G401 (cell line): ENCODE measurements around the gene HDGFL2. TPM values are rescaled to one million over a fixed set of nuclear protein-coding genes. Genes with fewer than 3 reads are reported as not detected.

Experiments
- DNase-seq: peaks from one replicate; pipeline ENCODE4 v3.0.0-alpha.2; 2015; ENCODE audit warnings: low spot score
- in situ Hi-C: cut with HindIII; loops from 2 replicates; pipeline ENCODE4 v1.10.0; 2016; ENCODE audit warnings: low sequenced_read_pairs, mixed read lengths
- total RNA-seq: library from RNA; depleted of rRNA; stranded (reverse); fragments of >200 nt; shearing (Covaris generic); gene quantifications from 2 replicates; pipeline ENCODE4 v1.2.3, GENCODE V29; 2014

Gene HDGFL2
- total RNA-seq, 1 experiment from 2014 or later: 106 TPM

DNA sequence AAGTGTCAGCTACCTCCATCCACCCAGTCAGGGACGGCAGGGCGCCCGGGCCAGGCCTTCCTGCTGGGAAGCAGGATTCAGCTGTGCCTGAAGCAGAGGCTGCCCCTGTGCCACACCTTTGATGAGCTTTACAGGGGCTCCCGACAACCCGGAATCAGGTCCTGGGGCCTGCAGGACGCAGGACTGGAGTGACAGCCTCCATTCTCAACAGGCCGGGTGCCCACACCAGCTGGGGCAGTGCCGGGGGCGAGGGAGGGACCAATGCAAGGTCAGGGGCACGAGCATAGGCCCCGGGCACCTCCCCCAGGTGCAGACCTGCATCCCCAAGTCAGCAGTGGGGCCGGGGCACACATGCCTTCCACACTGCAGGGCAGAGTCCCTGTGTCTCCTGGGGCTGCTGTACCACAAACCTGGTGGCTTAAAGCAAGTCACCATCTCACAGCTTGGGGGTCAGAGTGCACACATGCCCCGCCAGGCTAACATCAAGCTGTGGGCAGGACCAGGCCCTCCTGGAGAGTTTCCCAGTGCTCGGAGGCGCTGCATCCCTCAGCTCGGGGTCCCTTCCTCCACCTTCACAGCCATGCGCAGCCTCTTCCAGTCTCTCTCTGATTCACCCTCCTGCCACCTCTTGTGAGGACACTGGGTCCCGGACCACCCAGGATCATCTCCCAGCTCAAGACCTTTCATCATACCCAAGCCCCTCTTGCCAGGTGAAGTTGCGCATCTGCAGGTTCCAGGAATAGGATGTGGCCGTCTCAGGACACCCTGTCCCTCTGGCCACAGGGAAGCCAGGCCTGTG lies 27.9 kb upstream of the HDGFL2 start:
- in situ Hi-C loops: no loop called here
- no peak for DNase-seq

DNA sequence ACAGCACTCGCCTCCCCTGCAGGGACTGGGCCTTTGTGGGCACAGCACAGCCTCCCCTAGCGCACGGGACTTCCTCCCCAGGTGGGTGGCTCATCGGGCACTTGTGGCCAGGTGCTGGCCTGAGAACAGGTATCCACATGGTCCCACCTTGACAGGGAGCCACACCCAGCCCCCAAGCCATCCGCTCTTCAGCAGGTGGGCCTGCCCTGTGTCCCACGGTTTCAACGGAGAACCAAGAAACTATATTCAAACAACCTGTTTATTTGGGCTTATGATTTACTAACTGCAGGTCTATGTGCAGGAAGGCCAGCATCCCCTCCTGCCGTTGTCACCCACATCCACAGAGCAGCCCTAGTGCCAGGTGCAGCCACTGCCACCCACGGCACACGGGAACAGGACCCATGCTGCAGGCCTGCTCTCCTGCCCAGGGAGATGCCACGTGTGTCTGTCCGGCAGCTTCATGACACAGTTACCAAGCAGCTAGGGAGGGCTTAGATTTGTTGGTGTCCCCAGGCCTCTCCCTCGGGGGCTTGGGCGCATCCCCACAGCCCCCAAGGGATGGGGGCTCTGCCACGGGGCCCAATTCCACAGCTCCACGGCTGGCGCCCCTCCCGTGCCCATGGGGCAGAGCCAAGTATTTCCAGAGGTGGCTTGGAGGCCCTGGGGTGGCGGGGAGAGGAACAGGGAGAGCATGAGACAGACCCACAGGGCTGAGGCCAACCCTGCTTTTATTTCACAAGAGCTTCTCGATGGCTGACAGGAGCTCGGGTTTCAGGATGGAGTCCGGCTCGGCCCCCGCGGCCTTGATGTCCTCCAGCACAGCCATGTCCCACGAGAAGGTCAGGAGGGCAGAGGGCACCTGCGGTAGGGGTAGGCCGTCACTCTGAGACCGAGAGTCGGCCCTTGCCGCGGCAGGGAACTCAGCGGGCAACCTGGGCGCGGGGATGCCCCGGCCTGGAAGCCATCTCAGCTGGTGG lies 27.0 kb upstream of the HDGFL2 start:
- in situ Hi-C loops: no loop called here
- no peak for DNase-seq

DNA sequence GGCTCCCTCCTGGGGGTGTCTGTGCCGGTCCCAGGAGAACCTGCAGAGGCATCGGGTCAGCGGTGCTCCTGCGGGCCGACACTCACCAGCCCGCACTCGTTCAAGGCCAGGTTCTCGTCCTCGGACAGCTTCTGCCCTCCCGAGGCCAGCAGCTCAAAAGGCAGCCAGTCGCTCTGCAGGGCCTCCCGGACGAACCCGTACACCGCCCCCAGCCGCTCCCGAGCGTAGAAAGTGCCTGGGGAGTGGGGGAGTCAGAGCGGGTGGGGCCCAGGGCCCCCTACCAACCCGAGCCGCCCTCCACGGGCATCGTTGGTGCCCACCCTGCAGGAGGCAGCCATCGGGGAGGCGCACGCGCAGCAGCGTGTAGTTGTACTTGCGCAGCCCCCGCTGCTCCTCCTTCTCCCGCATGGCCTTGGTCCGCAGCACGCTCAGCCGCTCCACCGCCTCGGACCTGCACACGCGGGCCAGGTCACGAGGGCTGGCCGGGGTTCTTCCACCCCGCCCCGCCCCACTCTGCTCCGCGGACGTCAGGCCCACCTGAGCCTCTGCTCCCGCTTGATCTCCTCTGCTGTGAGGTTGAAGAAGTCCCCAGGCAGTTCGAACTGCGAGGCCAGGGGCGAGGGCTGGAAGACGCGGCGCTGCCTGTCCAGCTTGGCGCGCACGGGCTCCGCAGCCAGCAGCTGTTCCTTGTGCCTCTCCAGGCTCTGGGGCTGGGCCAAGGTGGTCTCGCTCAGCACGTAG lies 26.0 kb upstream of the HDGFL2 start:
- in situ Hi-C loops: no loop called here
- DNase-seq: no peak

DNA sequence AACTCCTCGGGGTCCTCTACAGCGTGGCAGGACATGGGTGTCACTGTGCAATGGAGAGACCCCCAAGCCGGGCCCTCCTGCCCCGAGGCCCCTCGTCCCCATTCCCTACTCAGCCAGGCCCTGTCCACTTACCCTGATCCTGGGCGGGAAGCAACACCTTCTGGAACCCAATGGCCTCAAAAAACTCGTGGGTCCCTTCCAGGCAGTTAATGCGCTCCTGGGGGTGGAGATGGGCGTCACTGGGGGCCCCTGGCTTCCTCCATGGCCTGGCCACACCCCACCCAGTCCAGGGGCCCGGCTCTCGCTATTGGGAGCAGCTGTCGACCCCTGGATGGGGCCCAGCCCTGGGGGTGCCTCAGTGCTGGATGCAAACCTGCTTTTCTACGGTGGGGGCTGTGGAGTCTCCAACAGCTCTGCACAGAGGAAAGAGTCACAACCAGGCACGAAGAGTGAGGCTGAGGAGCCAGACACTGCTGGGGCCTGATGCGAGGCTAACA lies 25.3 kb upstream of the HDGFL2 start:
- DNase-seq: no peak
- in situ Hi-C loops: no loop called here

DNA sequence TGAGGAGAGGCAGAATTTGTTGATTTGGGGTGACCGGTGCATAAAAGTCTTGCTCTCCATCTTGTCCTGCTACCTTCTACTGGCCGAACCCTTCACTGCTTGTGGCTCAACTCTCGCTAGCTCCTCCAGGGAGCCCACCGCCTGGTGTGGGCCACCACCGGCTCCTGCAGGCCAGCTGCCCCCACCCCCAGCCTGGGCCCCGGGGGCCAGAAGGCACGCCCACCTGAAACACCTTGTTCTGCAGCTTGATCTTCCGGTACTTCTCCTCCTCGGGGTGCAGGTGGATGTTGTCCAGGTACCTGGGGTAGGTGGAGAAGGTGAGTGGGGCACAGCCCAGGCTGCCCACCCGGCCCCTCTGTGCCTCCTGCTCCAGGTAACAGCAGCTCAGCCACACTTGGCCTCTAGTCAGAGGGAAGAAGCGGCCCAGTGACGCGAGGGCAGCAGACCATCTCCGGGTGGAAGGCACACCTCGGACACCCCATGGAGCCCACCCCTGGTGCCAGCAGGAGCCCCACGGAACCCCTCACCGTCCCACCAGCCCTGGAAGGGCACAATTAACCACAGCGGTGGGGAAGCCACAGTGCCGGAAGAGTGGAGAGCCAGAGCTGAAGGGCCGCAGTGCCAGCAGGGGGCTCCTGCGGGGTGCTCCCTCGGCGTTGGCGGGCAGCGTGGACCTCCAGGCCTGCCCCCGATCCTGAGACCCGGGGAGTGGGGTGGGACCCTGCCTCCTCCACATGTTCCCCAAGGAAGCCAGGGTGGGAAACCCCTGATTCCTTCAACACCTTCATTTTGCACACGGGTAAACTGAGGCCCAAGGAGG lies 24.6 kb upstream of the HDGFL2 start:
- in situ Hi-C loops: no loop called here
- no peak for DNase-seq

DNA sequence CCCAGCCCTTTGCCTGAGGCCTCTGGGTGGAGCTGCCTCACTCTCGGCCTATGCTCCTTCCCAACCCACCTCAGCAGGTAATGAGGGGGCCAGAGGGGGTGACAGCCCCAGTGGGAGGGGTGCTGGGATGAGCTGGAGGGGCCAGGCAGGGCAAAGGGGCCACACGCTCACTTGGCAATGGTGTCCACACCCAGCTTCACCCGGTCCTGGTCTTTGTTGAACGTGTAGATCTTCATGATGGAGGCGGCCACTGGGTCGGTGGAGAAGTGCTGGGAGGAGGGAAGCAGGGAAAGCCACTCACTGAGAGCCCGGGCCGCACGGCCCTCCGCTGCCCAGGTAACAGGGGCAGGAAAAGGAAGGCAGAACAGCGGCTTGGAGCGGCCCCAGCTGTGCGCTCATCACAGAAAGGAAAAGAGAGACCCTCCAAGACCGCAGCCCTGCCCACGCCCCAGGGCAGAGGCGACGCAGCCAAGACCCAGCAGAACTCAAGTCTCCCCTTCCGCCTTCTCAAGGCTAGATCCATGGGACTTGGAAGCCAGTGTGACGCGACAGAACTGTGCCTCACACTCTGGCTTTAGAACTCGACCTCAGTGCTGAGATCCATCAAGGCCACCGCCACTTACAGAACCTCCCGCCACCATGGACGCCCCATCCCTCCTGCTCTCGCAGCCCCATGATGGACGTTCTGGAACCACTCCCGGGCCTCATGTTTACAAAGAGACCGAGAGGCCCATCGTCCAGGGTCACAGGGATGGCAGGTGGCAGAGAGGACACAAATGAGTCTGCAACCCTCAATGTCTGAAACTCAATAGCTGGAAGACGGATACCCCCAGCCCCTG lies 23.7 kb upstream of the HDGFL2 start:
- no peak for DNase-seq
- in situ Hi-C loops: no loop called here

DNA sequence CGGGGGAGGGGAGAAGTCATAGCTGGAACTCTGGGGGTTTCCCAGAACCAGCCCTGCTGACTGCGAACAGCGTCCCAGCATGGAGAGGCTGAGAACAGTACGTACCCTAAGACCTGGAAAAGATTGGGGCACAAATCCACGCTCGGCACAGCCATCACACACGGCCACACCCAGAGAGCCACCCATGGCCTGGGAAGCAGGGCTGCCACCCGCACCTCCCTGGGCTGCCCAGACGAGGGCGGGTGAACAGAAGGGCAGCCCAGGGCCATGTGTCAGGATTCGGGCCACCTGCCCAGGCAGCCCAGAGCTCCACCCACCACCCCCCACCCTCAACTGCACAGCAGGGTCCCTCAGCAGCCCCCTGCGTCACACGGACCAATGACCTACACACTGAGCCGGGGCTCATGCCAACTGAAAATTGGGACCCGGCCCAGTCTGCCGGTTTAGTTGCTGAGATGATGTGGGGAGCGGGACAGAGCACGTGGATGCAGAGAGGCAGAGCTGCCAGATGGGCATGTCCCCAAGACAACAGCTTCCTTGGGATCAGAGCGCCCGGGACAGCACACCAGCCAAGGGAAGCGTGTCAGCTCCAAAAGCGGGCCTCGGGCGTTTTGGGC lies 23.0 kb upstream of the HDGFL2 start:
- in situ Hi-C loops: no loop called here
- DNase-seq: peak; percentile 91

DNA sequence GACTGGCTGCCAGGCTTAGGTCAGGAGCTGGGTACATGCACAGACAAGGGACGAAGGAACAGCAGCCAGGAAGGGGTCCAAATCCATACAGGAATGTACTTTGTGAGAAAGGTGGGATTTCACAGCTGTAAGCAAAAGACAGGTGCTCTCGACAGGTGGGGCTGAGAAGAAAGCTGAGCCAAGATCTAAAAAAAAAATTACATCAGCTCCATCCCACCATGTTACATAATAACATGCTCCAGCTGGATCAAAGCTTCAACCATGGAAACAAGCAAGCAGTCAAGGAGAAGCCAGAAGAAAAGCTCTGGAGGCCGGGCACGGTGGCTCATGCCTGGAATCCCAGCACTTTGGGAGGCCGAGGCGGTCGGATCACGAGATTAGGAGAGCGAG lies 22.5 kb upstream of the HDGFL2 start:
- in situ Hi-C loops: no loop called here

DNA sequence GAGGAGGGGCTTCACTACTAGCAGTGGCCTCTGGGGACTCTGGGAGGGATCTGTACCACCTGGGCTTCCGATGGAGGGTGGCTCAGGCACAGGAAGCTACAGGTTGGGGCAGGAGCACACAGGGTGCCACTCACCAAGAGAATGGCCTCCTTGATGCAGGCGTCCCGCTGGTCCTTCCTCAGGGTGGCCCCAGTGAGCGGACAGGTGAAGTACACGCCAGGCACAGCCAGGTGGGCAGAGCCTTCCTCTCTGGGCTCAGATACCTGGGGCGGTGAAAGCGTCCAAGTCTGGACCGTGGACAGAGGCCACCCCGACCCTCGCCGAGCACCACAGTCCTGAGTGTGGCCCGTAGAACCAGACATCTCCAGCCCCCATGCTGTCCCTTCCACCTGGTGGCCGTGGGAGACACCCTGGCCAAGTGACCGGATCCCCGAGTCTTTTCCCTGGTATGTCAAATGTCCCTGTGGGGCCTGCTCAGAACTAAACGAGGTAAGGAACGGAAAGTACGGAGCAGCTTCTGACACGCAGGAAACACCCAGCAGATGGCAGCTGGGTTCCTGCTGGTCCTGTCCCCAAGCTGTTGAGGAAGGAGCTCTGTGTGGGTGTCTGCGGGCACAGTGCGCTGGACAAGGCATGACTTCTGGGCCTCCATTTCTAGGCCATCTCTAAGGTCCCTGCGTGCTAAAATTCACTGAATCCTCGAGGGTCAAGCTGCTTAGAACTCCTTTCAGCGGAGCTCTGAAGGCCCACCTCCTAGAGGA lies 19.7 kb upstream of the HDGFL2 start:
- peak; percentile 45 for DNase-seq
- in situ Hi-C loops: no loop called here

More for the DNA sequence above, 22.5 kb upstream of the HDGFL2 start:
- DNase-seq: no peak

GRCh38 chr19:4453232-4454179 lies 18.6 kb upstream of the HDGFL2 start:
- in situ Hi-C loops: no loop called here
- no peak for DNase-seq

DNA sequence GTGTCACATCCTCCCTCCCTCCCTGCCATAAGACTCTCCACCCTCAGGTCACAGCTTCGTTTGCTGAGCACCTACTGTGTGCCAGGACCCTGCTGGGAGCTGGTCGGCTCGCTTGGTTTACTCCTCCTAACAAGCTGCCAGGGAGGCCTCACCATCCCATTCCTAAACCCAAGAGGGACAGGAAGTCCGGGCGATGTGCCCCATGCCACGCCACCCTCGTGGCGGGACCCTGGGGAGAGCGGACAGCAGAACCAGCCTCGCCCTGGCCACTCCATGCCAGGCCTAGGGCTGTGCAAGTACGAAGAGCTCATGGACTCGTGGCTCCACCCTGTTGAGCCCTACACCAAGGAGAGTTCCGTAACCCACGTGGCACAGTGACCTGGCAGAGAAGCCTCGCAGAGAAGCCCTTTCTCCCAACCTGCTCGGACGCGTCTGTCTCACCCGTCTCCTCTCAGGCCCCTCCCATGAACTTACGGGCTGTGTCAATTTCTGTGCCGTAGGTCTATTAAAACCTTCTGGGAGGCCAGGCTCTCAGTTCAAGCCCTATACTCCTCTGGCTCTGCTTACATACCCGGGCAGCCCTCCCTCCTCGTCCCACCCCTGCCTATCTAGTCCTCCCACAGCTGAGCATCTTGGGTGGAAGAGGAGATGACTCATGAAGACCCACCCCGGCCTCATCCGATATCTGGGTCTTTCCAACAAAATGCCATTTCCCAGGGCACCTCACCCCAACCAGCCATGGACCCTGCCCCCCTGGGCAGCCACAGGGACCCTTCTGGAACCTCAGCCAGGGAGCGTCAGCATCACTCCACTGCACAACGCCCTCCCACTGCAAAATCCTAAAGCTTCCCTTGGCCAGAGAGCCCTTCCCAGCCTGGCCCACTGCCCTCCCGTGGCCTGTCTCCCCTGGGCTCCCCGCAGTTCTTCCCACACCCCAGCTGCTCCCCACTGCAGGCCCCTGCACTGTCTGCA lies 17.1 kb upstream of the HDGFL2 start:
- in situ Hi-C loops: no loop called here
- DNase-seq: peak; percentile 72

DNA sequence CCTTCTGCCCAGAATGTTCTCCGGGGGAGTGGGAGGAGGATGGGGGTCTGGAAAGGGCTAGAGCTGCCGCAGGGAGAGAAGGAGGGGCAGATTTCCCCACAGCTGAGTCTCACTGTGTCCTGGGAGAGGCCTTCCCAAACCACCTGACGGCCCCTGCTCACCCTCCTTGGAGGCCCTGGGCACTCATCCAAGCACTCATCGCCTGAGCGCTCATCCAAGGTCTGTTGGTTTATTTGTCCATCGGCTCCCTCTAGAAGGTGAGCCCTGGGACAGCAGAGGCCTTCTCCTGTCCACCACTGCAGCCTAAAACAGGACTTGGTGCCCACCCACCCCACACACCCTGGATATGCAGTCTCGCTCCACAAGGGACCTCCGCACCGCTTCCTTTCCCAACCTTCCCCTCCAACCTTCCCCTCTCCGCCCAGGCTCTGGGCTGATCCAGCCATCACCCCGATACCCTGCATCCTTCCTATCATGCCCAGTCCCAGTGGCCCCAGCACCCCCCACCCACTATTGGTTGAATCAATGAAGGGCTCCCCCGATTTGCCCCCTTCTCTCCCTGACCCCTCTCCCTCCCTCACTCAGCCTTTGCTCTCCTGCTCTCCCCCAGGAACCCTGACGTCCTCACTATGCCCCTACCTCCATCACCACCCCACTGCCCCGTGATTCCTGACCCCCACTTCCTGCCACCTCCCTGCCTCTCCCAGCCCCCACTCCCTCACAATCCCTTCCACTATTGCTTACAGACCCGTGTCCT lies 16.2 kb upstream of the HDGFL2 start:
- in situ Hi-C loops: no loop called here

GRCh38 chr19:4456476-4456842 lies 15.6 kb upstream of the HDGFL2 start:
- DNase-seq: peak; percentile 53

More for the DNA sequence above, 16.2 kb upstream of the HDGFL2 start:
- DNase-seq: peak; percentile 96

More at GRCh38 chr19:4456476-4456842, 15.6 kb upstream of the HDGFL2 start:
- in situ Hi-C loops: no loop called here
